CD14-positive monocyte (primary cell): ENCODE results near the gene LNPEP. TPM values are rescaled to one million over a fixed set of nuclear protein-coding genes. Genes with fewer than 3 reads are reported as not detected.

Experiments
- DNase-seq, 3 donors: peaks; one replicate each; pipeline ENCODE4 v3.0.0-alpha.2; 2011 to 2022
- H2AFZ ChIP-seq: 2 replicates; pipeline ENCODE4 v1.6.0; 2012; ENCODE audit warnings: mild to moderate bottlenecking, low read depth, low read length, inconsistent platforms; ENCODE audit not compliant: insufficient read depth, poor library complexity, severe bottlenecking
- H3K27ac ChIP-seq, 2 donors: 1 replicate in 1 of 2; 2 replicates in 1 of 2; pipeline ENCODE4 v1.5.1; 2012 to 2013; ENCODE audit warnings: low read length in 2 of 2, control low read depth in 1 of 2, inconsistent platforms in 1 of 2, low read depth in 1 of 2, mild to moderate bottlenecking in 1 of 2
- H3K27me3 ChIP-seq, 2 donors: one replicate each; pipeline versions ENCODE4 v1.6.0 to v1.6.1; 2011 to 2013; ENCODE audit warnings: low read length in 2 of 2; ENCODE audit not compliant: control insufficient read depth in 2 of 2, insufficient read depth in 2 of 2
- H3K36me3 ChIP-seq, 2 donors: replicated peaks in 1 of 2; 1 replicate in 1 of 2; 2 replicates in 1 of 2; pipeline versions ENCODE4 v1.5.1 to v1.6.1; 2012 to 2013; ENCODE audit warnings: low read length in 2 of 2, control low read depth in 1 of 2, inconsistent platforms in 1 of 2, mild to moderate bottlenecking in 1 of 2; ENCODE audit not compliant: insufficient read depth in 2 of 2, control insufficient read depth in 1 of 2
- H3K4me1 ChIP-seq, 2 donors: 1 replicate in 1 of 2; 2 replicates in 1 of 2; pipeline versions ENCODE4 v1.5.1 to v1.6.1; 2012 to 2013; ENCODE audit warnings: low read length in 2 of 2, control low read depth in 1 of 2, inconsistent platforms in 1 of 2, mild to moderate bottlenecking in 1 of 2, moderate library complexity in 1 of 2; ENCODE audit not compliant: insufficient read depth in 2 of 2, control insufficient read depth in 1 of 2
- H3K4me2 ChIP-seq: replicated peaks from 2 replicates; pipeline ENCODE3; 2012; ENCODE audit warnings: low read length, moderate library complexity, mild to moderate bottlenecking; ENCODE audit not compliant: poor library complexity, severe bottlenecking; ENCODE audit errors: extremely low read depth
- H3K4me3 ChIP-seq, 3 experiments: fragments of 200-600 bp in 1 of 3; sonication (generic) in 1 of 3; replicated peaks in 1 of 3; 1 replicate in 2 of 3; 2 replicates in 1 of 3; pipeline ENCODE4 v1.5.1; 2011 to 2013; ENCODE audit warnings: low read length in 3 of 3, mild to moderate bottlenecking in 3 of 3, control low read depth in 2 of 3, low read depth in 2 of 3, inconsistent platforms in 1 of 3, moderate library complexity in 1 of 3
- H3K79me2 ChIP-seq: 2 replicates; pipeline ENCODE4 v1.6.0; 2012; ENCODE audit warnings: mild to moderate bottlenecking, control low read depth, inconsistent platforms, low read length, moderate library complexity; ENCODE audit not compliant: insufficient read depth
- H3K9ac ChIP-seq: 2 replicates; pipeline ENCODE4 v1.6.0; 2017; ENCODE audit warnings: low read length, mild to moderate bottlenecking; ENCODE audit not compliant: insufficient read depth, poor library complexity, severe bottlenecking
- H3K9me3 ChIP-seq, 2 donors: replicated peaks in 1 of 2; 1 replicate in 1 of 2; 2 replicates in 1 of 2; pipeline versions ENCODE4 v1.5.1 to v1.6.1; 2012 to 2013; ENCODE audit warnings: low read length in 2 of 2, control low read depth in 1 of 2; ENCODE audit not compliant: control insufficient read depth in 1 of 2, insufficient read depth in 1 of 2
- H4K20me1 ChIP-seq: 2 replicates; pipeline ENCODE4 v1.6.0; 2012; ENCODE audit warnings: mild to moderate bottlenecking, low read length, control low read depth, moderate library complexity; ENCODE audit not compliant: insufficient read depth
- H3K27ac Mint-ChIP-seq, 7 donors: one replicate each; pipeline ENCODE4 v1.8.0; 2020; ENCODE audit warnings: mild to moderate bottlenecking in 7 of 7, mixed read lengths in 7 of 7, moderate library complexity in 6 of 7, inconsistent platforms in 2 of 7
- H3K27me3 Mint-ChIP-seq, 3 donors: one replicate each; pipeline ENCODE4 v1.8.0; 2021 to 2022; ENCODE audit warnings: low read depth in 3 of 3, mild to moderate bottlenecking in 3 of 3, mixed read lengths in 3 of 3, moderate library complexity in 3 of 3, inconsistent platforms in 1 of 3
- H3K36me3 Mint-ChIP-seq, 2 donors: one replicate each; pipeline ENCODE4 v1.8.0; 2020; ENCODE audit warnings: mixed read lengths in 2 of 2, inconsistent platforms in 1 of 2, mild to moderate bottlenecking in 1 of 2
- H3K4me1 Mint-ChIP-seq: one replicate; pipeline ENCODE4 v1.8.0; 2020; ENCODE audit warnings: mild to moderate bottlenecking, mixed read lengths
- H3K4me3 Mint-ChIP-seq, 2 donors: one replicate each; pipeline ENCODE4 v1.8.0; 2020; ENCODE audit warnings: mild to moderate bottlenecking in 2 of 2, mixed read lengths in 2 of 2, moderate library complexity in 1 of 2
- H3K9me3 Mint-ChIP-seq, 7 donors: one replicate each; pipeline ENCODE4 v1.8.0; 2020 to 2022; ENCODE audit warnings: mixed read lengths in 7 of 7, mild to moderate bottlenecking in 6 of 7, moderate library complexity in 6 of 7, inconsistent platforms in 2 of 7
- WGBS: methylation state at CpG from one replicate; pipeline ENCODE4 v1.1.5; 2013; ENCODE audit warnings: missing lambda C conversion rate; ENCODE audit not compliant: insufficient coverage; 5-methylcytosine and 5-hydroxymethylcytosine counted together
- intact Hi-C, 2 donors: fragments of 100-400 bp; cut with micrococcal nuclease; formaldehyde crosslinking; loops; one replicate each; pipeline versions ENCODE4 v1.15.0 to v1.15.1; 2023
- polyA plus RNA-seq, 3 donors: library from polyadenylated mRNA; depleted of rRNA in 1 of 3; unstranded in 2 of 3; stranded (reverse) in 1 of 3; fragments of 300-500 nt in 2 of 3; fragments of >200 nt in 1 of 3; fragmentation: Illumina TruSeq in 2 of 3; gene quantifications; 1 replicate in 2 of 3; 2 replicates in 1 of 3; pipeline ENCODE4 v1.2.3, GENCODE V29; 2012 to 2021
- small RNA-seq: library from RNA; depleted of rRNA; stranded (forward); fragments of <200 nt; gene quantifications from one replicate; pipeline ENCODE3, GENCODE V24; 2012; ENCODE audit warnings: low read depth; ENCODE audit not compliant: insufficient read length
- TF ChIP-seq, protein P1 (sequence below): fragments of 200-600 bp; IDR thresholded peaks from one replicate; pipeline ENCODE4 v1.8.0; 2022; ENCODE audit warnings: antibody characterized with exemption, mild to moderate bottlenecking

Gene LNPEP
- polyA plus RNA-seq, 3 donors: 9.2 to 22.5 (median 14.5) TPM

DNA sequence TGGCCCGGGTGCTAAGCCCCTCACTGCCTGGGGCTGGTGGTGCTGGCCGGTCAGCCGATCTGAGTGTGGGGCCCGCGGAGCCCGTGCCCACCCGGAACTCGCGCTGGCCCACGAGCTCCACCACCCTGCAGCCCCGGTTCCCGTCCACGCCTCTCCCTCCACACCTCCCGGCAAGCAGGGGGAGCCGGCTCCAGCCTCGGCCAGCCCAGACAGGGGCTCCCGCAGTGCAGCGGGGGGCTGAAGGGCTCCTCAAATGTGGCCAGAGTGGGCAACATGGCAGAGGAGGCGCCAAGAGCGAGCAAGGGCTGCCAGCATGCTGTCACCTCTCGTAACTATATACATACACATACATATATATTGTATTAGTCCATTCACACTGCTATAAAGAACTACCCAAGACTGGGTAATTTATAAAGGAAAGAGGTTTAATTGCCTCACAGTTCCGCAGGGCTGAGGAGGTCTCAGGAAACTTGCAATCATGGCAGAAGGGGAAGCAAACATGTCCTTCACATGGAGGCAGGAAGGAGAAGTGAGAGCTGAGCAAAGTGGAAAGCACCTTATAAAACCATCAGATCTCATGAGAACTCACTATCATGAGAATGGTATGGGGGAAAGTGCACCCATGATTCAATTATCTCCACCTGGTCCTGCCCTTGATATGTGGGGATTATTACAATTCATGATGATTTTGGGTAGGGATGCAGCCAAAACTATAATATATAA is 149.7 kb downstream of the LNPEP start:
- peak overlapping the region in 1 of 3 experiments; percentile 26 for H3K4me3 ChIP-seq
- Mint-ChIP-seq H3K9me3 (peaks cover 4 to 10% (median 8%) of the 10 kb centered on the region in 7 donors), H3K27ac (peak overlapping the region; percentile 15 to 80 (median 78)), H3K4me3 (no peak overlapping the region), H3K27me3 (no peaks in the 10 kb centered on the region), H3K36me3 (peaks cover 3 to 5% of the 10 kb centered on the region in 2 donors), H3K4me1 (peaks cover 57% of the 10 kb centered on the region)
- peaks cover 49 to 68% of the 10 kb centered on the region in 2 donors for H3K4me1 ChIP-seq
- whole genome bisulfite sequencing: 98% methylated on average over 7 of the region's 22 CpGs
- peaks cover 0 to 4% of the 10 kb centered on the region in 2 donors for H3K9me3 ChIP-seq
- no peak overlapping the region for H2AFZ ChIP-seq
- intact Hi-C loops: no loop called here
- DNase-seq: peak; percentile 80 to 93 (median 82)
- no peaks in the 10 kb centered on the region for H3K79me2 ChIP-seq
- H4K20me1 ChIP-seq: no peaks in the 10 kb centered on the region
- TF ChIP-seq, protein P1, sequence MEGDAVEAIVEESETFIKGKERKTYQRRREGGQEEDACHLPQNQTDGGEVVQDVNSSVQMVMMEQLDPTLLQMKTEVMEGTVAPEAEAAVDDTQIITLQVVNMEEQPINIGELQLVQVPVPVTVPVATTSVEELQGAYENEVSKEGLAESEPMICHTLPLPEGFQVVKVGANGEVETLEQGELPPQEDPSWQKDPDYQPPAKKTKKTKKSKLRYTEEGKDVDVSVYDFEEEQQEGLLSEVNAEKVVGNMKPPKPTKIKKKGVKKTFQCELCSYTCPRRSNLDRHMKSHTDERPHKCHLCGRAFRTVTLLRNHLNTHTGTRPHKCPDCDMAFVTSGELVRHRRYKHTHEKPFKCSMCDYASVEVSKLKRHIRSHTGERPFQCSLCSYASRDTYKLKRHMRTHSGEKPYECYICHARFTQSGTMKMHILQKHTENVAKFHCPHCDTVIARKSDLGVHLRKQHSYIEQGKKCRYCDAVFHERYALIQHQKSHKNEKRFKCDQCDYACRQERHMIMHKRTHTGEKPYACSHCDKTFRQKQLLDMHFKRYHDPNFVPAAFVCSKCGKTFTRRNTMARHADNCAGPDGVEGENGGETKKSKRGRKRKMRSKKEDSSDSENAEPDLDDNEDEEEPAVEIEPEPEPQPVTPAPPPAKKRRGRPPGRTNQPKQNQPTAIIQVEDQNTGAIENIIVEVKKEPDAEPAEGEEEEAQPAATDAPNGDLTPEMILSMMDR: no peak
- H3K27me3 ChIP-seq: no peaks in the 10 kb centered on the region
- H3K36me3 ChIP-seq: no peaks in the 10 kb centered on the region
- H3K27ac ChIP-seq: peak overlapping the region; percentile 81 to 89
- peak overlapping the region; percentile 11 for H3K4me2 ChIP-seq
- H3K9ac ChIP-seq: peak overlapping the region; percentile 41

Small RNA genes lying within 50 kb of the gene (small RNA-seq; reads per million reads assigned to genes)
- gene RF00019: not detected

Other genes starting within 250 kb of the LNPEP start
- 10 to 100 TPM; 31.7 to 45.6 (median 40.2) TPM for gene ERAP1, start 128.1 kb upstream of the LNPEP start, polyA plus RNA-seq
- 10 to 100 TPM in 1 of 3 donors, 1 to 10 TPM in 2; 3.0 to 20.4 (median 3.4) TPM for gene ERAP2, start 59.6 kb upstream of the LNPEP start, polyA plus RNA-seq
- not detected for gene LIX1, start 206.5 kb downstream of the LNPEP start, polyA plus RNA-seq
- gene RIOK2, start 247.2 kb downstream of the LNPEP start, polyA plus RNA-seq: 10 to 100 TPM in 2 of 3 donors, 1 to 10 TPM in 1; 4.8 to 16.4 (median 12.7) TPM